Measurements from ENCODE around the gene CCDC201.
"Not testable (repeated sequence)": the region's sequence is repeated elsewhere in the genome, so short reads cannot be mapped to it uniquely, and the experiment has no call there.

GRCh38 chr7:45838852-45839251 is 34.0 kb downstream of the CCDC201 start:
- TF ChIP-seq, protein P1, sequence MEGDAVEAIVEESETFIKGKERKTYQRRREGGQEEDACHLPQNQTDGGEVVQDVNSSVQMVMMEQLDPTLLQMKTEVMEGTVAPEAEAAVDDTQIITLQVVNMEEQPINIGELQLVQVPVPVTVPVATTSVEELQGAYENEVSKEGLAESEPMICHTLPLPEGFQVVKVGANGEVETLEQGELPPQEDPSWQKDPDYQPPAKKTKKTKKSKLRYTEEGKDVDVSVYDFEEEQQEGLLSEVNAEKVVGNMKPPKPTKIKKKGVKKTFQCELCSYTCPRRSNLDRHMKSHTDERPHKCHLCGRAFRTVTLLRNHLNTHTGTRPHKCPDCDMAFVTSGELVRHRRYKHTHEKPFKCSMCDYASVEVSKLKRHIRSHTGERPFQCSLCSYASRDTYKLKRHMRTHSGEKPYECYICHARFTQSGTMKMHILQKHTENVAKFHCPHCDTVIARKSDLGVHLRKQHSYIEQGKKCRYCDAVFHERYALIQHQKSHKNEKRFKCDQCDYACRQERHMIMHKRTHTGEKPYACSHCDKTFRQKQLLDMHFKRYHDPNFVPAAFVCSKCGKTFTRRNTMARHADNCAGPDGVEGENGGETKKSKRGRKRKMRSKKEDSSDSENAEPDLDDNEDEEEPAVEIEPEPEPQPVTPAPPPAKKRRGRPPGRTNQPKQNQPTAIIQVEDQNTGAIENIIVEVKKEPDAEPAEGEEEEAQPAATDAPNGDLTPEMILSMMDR (IDR thresholded peaks at IDR 0.05) = not testable (repeated sequence)
- TF ChIP-seq POLR2AphosphoS5, POLR2A, EP300 (IDR thresholded peaks at IDR 0.05): not testable (repeated sequence)
